Measurements from ENCODE around the gene RIIAD1. TPM values are rescaled to one million over a fixed set of nuclear protein-coding genes. Genes with fewer than 3 reads are reported as not detected.

RIIAD1 gene
- total and polyA plus RNA-seq, 2 donors (not counting 3 experiments of a cell fraction or from before 2014, with no cell fraction given) = not detected

- no peaks in the 10 kb centered on the region for H3K4me1 ChIP-seq (ENCODE audit: control insufficient read depth, extremely low read depth, insufficient read depth, low read length)
- FAIRE-seq = no peak
- DNase-seq (ENCODE audit: low read depth, low spot score) = no peak
- no peak overlapping the region for H3K4me2 ChIP-seq (ENCODE audit: insufficient read depth, low read length)
- H2AFZ ChIP-seq (ENCODE audit: low read depth, low read length) = no peak overlapping the region
- POLR2A ChIA-PET = interaction anchor here (0.5 kb wide), 1 partner anchor 21 kb away, joined by 4 read pairs; no protein-coding TSS in a partner anchor
- no peak overlapping the region for H3K4me3 ChIP-seq (replicated peaks in 1 of 3; ENCODE audit: insufficient read depth in 1 of 3, low read depth in 1 of 3, low read length in 3 of 3)
- H3K9me1 ChIP-seq (replicated peaks; ENCODE audit: control insufficient read depth, extremely low read depth, insufficient read depth, low read length) = no peaks in the 10 kb centered on the region
- H3K27me3 ChIP-seq (ENCODE audit: control insufficient read depth in 2 of 2, insufficient read depth in 2 of 2, low read length in 2 of 2) = no peaks in the 10 kb centered on the region
- dilution Hi-C loops (cut with MboI; ENCODE audit: extremely low pct_ligation_motif_present, low sequenced_read_pairs) (no loop called here), intact Hi-C loops (cut with micrococcal nuclease) (no loop called here)
- H3K36me3 ChIP-seq (ENCODE audit: control insufficient read depth in 2 of 2, extremely low read depth in 1 of 2, insufficient read depth in 2 of 2, low read length in 2 of 2) = no peaks in the 10 kb centered on the region
- H3K79me2 ChIP-seq (ENCODE audit: control insufficient read depth, insufficient read depth, low read length) = no peaks in the 10 kb centered on the region
- no peak overlapping the region for H3K27ac ChIP-seq (ENCODE audit: insufficient read depth, low read depth, low read length)
- H3K9ac ChIP-seq (replicated peaks; ENCODE audit: extremely low read depth, insufficient read depth, low read length) = no peak overlapping the region
- TF ChIP-seq MYC (IDR thresholded peaks at IDR 0.05; ENCODE audit: low read depth, low read length) (no peak), JUN (IDR thresholded peaks at IDR 0.05; ENCODE audit: borderline replicate concordance, insufficient read depth, insufficient read length, low read depth) (no peak), EZH2 (IDR thresholded peaks at IDR 0.05; ENCODE audit: borderline replicate concordance, low read depth, low read length, severe bottlenecking) (no peak), MAX (IDR thresholded peaks at IDR 0.05; ENCODE audit: insufficient read depth, insufficient read length) (no peak), POLR2AphosphoS5 (IDR thresholded peaks at IDR 0.05; ENCODE audit: insufficient read depth, low read depth, low read length) (no peak), CTCF (IDR thresholded peaks at IDR 0.05; ENCODE audit: extremely low read depth in 1 of 2, insufficient read depth in 1 of 2, low read depth in 1 of 2, low read length in 2 of 2) (no peak), FOS (IDR thresholded peaks at IDR 0.05; ENCODE audit: borderline replicate concordance, insufficient read depth, low read length) (no peak)
- no peaks in the 10 kb centered on the region for H3K9me3 ChIP-seq (replicated peaks; ENCODE audit: control insufficient read depth, insufficient read depth, low read length)
- no peaks in the 10 kb centered on the region for H4K20me1 ChIP-seq (replicated peaks; ENCODE audit: control insufficient read depth, extremely low read depth, insufficient read depth, low read length)
- CTCF ChIA-PET = interaction anchor here (0.7 to 1.2 kb wide), 2 partner anchors 9 to 12 kb away, joined by 3 read pairs; no protein-coding TSS in a partner anchor
- no TSS peak for BruUV-seq (replicated peaks)
Observed at GRCh38 chr1:151774256-151774922, 53.1 kb downstream of the RIIAD1 start.
